Measurements from ENCODE around the gene TPSB2. TPM values are rescaled to one million over a fixed set of nuclear protein-coding genes. Genes with fewer than 3 reads are reported as not detected.
"Not testable (repeated sequence)": the region's sequence is repeated elsewhere in the genome, so short reads cannot be mapped to it uniquely, and the experiment has no call there.

Gene TPSB2
- total RNA-seq, 1 donor from 2014 or later: not detected

DNA sequence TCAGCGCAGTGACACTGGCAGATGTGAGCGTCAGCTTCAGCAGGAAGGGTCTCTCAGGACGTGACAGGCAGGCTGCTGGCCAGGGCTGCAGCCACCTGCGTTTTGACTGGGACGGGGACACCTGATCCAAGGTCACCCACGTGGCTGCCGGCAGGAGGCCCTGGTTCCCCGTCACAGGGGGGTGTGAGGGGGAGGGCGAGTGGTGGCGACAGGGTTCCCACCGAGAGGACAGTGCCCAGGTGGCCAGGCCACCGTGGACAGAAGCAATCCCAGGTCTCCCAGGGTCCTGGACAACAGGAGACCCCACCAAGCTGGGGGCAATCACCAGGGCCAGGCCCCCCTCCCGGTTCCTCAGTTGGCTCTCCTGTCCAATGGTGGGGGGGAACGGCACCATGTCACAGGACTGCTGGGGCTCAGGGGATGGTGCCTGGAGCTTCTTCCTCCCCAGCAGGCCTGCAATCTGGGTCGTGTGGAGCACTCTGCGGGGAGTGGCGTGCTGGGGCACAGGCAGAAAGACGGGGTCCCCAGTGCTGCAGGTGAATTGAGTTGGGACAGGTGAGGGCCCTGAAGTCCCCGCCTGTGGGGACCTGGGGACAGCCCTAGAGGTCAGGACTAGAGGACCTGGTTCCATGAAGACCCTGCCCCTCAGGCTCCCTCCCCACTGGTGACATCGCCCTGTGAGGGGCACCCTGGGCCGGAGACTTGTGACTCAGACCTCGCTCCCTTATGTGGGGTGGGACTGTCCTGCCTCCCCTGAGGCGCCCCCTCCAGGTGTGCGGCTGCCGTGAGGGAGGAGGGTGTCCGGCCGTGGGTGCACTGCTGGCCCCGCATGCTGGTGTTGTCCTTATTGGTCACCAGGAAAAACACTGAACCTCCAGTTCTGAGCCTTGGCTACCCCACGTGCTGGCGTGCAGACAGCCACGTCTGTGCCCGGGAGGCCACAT lies 14.2 kb upstream of the TPSB2 start:
- not testable (repeated sequence) for DNase-seq (ENCODE audit: extremely low read depth, low read depth, low spot score)

GRCh38 chr16:1243363-1243762 lies 13.4 kb upstream of the TPSB2 start:
- not testable (repeated sequence) for DNase-seq (ENCODE audit: extremely low read depth, low read depth, low spot score)

GRCh38 chr16:1241081-1241480 lies 11.1 kb upstream of the TPSB2 start:
- DNase-seq (ENCODE audit: extremely low read depth, low read depth, low spot score): not testable (repeated sequence)

- DNase-seq (ENCODE audit: extremely low read depth, low read depth, low spot score): not testable (repeated sequence)
Measured at GRCh38 chr16:1240436-1240835, 10.5 kb upstream of the TPSB2 start, which contains the start of gene TPSAB1. TSS of gene TPSAB1 (plus strand) at chr16:1240705. CDS start at chr16:1240939, 234 bp downstream.

- not testable (repeated sequence) for DNase-seq (ENCODE audit: extremely low read depth, low read depth, low spot score)
Measured at GRCh38 chr16:1239575-1239974, 9.6 kb upstream of the TPSB2 start.

GRCh38 chr16:1238909-1239308 lies 8.9 kb upstream of the TPSB2 start:
- not testable (repeated sequence) for DNase-seq (ENCODE audit: extremely low read depth, low read depth, low spot score)

GRCh38 chr16:1237990-1238389 lies 8.0 kb upstream of the TPSB2 start:
- DNase-seq (ENCODE audit: extremely low read depth, low read depth, low spot score): no peak

DNA sequence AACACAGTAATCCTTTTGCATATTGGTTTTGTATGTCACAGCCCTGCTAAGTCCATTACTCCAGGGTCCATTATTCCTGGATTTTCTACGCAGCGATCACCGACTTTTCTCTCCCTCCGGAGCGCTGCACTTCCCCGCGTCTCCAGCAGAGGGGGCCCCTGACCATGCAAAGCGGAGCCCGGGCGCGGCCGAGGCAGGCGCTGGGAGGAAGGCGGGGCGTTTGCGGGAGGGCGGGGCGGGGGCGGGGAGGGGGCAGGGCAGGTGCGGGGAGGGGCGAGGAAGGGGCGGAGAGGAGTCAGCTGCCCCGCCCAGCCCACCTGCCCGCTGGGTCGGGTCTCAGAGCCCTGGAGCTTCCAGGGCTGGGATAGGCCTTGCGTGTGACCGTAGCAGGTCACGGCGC lies 6.7 kb upstream of the TPSB2 start:
- DNase-seq (ENCODE audit: extremely low read depth, low read depth, low spot score): not testable (repeated sequence)

DNA sequence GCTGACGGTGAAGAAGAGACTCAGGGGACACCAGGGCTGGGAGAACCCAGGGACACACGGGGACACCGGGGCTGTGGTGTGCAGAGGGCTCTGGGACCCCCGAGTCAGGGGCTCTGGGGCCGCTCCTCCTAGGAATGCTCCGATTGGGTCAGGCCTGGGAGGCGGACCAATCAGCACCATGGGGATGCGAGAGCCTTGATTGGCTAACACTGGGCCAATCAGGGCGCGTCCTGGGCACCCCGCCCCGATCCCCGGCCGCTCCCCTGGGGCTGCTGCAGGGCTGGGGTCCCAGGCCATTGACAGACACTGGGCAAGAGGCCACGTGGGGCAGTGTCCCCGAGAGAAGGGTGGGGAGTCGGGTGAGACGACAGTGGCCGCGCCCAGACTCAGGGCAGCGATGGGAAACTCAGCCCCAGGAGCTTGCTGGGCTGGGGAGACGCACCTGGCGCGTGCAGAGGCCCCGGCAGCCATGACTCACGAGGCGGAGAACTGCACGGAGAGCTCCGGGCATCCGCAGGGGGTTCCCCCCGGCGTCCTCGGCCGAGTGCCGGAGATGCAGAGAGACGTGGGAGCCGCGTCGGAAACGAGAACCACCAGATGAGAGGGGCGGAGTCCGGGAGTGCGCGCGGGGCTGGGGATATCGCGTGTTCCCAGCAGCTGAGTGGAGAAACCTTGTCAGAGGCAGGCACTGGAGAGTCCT lies 2.2 kb upstream of the TPSB2 start:
- not testable (repeated sequence) for DNase-seq (ENCODE audit: extremely low read depth, low read depth, low spot score)

DNA sequence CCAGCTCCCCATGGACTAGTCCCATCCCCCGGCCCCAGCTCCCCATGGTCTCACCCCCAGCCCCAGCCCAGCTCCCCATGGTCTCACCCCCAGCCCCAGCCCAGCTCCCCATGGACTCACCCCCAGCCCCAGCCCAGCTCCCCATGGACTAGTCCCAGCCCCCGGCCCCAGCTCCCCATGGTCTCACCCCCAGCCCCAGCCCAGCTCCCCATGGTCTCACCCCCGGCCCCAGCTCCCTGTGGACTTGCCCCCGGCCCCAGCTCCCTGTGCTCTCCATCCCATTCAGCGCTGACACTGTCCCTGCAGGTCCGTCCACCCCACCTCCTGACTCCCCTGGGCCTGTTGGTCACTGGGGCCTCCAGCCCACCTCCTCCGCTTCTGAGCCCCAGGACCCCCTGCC lies 1.3 kb upstream of the TPSB2 start:
- not testable (repeated sequence) for DNase-seq (ENCODE audit: extremely low read depth, low read depth, low spot score)

DNA sequence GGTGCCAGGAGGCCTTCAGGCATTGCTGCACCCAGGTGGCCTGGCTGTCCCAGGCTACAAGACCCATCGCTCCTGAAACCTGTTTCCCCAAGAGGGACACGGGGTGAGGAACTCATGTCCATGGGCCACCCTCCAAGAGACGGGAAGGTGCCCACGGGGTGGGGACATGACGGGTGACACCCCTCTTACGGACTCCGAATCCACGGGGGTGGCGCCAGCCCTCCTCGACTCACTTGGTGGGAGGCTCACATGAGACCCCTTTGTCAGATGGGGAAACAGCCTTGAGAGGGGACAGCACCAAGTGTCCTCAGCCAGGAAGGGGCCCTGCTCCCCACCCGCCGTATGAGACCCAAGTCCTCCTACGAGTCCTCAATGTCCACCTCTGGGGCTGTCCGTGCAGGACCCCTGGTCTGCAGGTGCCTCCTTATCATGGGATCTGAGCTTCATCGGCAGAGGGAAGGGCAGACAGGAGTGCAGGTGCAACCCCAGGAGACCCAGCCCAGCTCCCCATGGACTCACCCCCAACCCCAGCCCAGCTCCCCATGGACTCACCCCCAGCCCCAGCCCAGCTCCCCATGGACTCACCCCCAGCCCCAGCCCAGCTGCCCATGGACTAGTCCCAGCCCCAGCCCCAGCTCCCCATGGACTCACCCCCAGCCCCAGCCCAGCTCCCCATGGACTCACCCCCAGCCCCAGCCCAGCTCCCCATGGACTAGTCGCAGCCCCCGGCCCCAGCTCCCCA lies 658 bp upstream of the TPSB2 start:
- DNase-seq (ENCODE audit: extremely low read depth, low read depth, low spot score): not testable (repeated sequence)

DNA sequence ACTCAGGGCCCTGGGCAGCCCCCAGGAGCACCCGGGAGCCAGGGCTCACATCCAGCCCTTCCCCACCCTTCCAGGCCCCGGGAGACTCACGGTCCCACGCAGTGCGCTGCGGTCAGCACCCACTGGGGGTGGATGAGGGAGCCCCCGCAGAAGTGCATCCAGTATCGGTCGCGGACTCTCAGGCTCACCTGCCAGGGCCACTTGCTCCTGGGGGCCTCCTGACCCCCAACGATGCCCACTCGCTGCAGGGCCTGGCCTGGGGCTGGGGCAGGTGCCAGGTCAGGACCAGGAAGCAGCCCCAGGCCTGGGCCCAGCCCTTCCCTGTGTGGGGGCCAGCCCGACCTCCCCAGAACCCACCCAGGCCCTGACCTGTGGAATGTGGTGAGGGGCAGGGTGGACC lies 508 bp downstream of the TPSB2 start:
- not testable (repeated sequence) for DNase-seq (ENCODE audit: extremely low read depth, low read depth, low spot score)

GRCh38 chr16:1228227-1228626 lies 1.8 kb downstream of the TPSB2 start:
- not testable (repeated sequence) for DNase-seq (ENCODE audit: extremely low read depth, low read depth, low spot score)

- DNase-seq (ENCODE audit: extremely low read depth, low read depth, low spot score): not testable (repeated sequence)
Measured at GRCh38 chr16:1226692-1227091, 3.3 kb downstream of the TPSB2 start.

GRCh38 chr16:1225728-1226311 lies 4.2 kb downstream of the TPSB2 start:
- not testable (repeated sequence) for DNase-seq (ENCODE audit: extremely low read depth, low read depth, low spot score)

- no peak for DNase-seq (ENCODE audit: extremely low read depth, low read depth, low spot score)
Measured at GRCh38 chr16:1225051-1225451, 4.9 kb downstream of the TPSB2 start, which contains the start of gene TPSG1. TSS of gene TPSG1 (minus strand) at chr16:1225268. CDS start at chr16:1225252, 16 bp downstream.

GRCh38 chr16:1224558-1224957 lies 5.4 kb downstream of the TPSB2 start:
- no peak for DNase-seq (ENCODE audit: extremely low read depth, low read depth, low spot score)

DNA sequence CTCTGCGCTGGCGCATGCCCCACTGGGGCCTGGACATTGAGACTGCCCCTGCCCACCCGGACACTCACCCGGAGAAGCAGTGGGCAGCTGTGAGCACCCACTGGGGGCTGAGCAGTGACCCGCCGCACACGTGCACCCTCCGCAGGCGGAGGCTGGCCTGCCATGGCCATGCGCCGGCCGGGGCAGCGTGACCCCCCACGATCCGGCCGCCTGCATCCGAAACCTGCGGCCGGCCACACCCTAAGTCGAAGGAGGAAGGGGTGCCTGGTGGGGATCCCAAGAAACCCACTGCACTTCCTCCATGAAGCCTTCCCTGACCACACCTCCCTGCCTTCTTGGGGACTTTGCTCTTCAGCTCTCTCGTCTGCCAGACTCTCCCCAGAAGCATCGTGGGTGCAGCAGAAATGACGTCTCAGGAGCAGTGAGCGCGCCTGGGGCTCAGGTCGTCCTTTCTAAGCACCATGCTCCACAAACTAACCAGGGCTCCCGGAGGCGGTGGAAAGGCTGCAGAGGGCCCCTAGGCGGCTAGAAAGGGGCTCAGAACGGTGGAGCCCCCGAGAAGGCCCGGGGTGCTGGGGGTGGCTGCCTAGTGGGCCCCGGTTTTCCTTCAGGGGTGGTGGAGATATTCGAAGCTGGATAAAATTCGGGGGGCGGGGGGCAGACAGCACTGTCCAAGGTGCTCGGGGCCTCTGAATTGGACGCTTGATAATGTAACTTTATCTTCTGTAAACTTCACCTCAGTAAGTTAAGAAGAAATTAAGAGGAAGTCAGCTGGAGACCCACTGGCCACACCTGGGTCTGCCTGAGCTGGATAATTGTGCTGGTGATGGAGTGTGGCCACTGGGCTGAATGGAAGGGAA lies 6.4 kb downstream of the TPSB2 start:
- DNase-seq (ENCODE audit: extremely low read depth, low read depth, low spot score): no peak

DNA sequence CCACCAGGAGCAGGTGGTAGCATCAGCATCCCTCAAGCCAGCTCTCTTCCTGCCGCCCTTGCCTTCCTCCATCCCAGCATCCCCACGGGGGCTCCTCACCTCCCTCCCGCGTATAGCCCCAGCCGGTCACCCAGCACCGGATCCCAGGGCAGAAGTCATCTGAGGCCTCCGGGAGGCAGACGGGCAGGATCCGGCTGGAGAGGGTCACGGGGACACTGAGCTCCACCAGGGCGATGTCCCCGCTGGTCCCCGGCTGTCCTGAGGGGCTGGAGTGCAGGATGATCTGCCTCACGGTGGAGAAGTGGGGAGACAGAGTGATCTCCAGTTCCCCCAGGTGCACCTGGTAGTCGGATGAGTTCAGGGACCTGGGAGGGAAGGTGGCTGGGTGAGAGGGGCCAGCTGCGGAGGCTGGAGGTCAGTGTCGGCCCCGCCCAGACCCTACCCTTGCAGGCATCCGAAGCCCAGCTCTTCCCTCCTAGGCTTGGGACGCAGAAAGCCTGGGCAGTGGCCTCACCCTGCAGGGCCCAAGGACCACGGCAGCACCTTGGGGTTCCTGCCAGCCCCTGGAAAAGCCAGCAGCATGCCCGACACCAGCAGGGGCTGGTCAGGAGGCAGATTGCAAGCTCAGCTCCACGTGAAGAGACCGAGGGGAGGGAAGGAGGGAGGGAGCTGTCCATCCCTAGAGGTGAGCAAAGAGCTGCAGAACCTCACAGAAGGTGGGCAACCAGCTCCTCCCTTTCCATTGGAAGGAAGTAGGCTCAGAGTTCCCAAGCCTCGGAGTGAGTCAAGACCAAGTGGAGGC lies 7.2 kb downstream of the TPSB2 start:
- DNase-seq (ENCODE audit: extremely low read depth, low read depth, low spot score): no peak
